A549 (cell line): ENCODE measurements around the gene C6orf52.

Experiments
- CBX2 ChIP-seq: fragments of 200-600 bp; sonication (generic); IDR thresholded peaks from 2 replicates; pipeline ENCODE4 v1.6.1; 2016; ENCODE audit warnings: low read depth, mild to moderate bottlenecking, borderline replicate concordance
- CTCF ChIP-seq: fragments of >200 bp; sonication (Bioruptor Twin); formaldehyde crosslinking; IDR thresholded peaks from 3 replicates; pipeline ENCODE4 v1.5.1; 2016
- EP300 ChIP-seq, 2 experiments: fragments of >200 bp; sonication (Bioruptor Twin); formaldehyde crosslinking; IDR thresholded peaks; 2 replicates in 1 of 2; 3 replicates in 1 of 2; pipeline ENCODE4 v1.6.1; 2016 to 2017
- HDAC2 ChIP-seq: fragments of 200-600 bp; sonication (generic); IDR thresholded peaks from 2 replicates; pipeline ENCODE4 v1.6.1; 2016
- JUNB ChIP-seq: fragments of >200 bp; sonication (Bioruptor Twin); formaldehyde crosslinking; IDR thresholded peaks from 2 replicates; pipeline ENCODE4 v1.6.1; 2016
- MYC ChIP-seq: IDR thresholded peaks from 2 replicates; pipeline ENCODE4 v1.6.1; 2012; ENCODE audit warnings: mild to moderate bottlenecking, inconsistent platforms, low read length, improper control_type of control experiment, borderline replicate concordance
- POLR2A ChIP-seq: IDR thresholded peaks from 2 replicates; pipeline ENCODE4 v1.6.1; 2012; ENCODE audit warnings: mild to moderate bottlenecking, low read length
- RAD21 ChIP-seq, 2 experiments: fragments of >200 bp in 1 of 2; sonication (Bioruptor Twin) in 1 of 2; formaldehyde crosslinking in 1 of 2; IDR thresholded peaks in 1 of 2; conservative IDR thresholded peaks in 1 of 2; 2 replicates in 1 of 2; 3 replicates in 1 of 2; pipeline ENCODE4 v1.6.1; 2012 to 2018; ENCODE audit warnings: inconsistent platforms in 1 of 2
- SMC3 ChIP-seq: fragments of >200 bp; sonication (Bioruptor Twin); formaldehyde crosslinking; IDR thresholded peaks from 3 replicates; pipeline ENCODE4 v1.6.1; 2018; ENCODE audit warnings: inconsistent platforms
- SREBF2 ChIP-seq: fragments of 450-650 bp; IDR thresholded peaks from 2 replicates; pipeline ENCODE4 v1.6.1; 2014; ENCODE audit warnings: mild to moderate bottlenecking, moderate library complexity
- ZC3H11A ChIP-seq: fragments of 450-650 bp; IDR thresholded peaks from 2 replicates; pipeline ENCODE4 v1.6.1; 2014; ENCODE audit warnings: antibody characterized with exemption, mild to moderate bottlenecking

GRCh38 chr6:10733863-10734262 lies 39.4 kb upstream of the C6orf52 start:
- no peak for TF ChIP-seq CTCF
- TF ChIP-seq POLR2A: no peak
- no peak for TF ChIP-seq MYC
- TF ChIP-seq RAD21 (conservative IDR thresholded peaks at IDR 0.05 in 1 of 2, IDR thresholded peaks at IDR 0.05 in 1 of 2): no peak
- no peak for TF ChIP-seq SREBF2
- TF ChIP-seq ZC3H11A: no peak
- TF ChIP-seq SMC3: no peak
- no peak for TF ChIP-seq CBX2
- TF ChIP-seq HDAC2: no peak
- no peak for TF ChIP-seq JUNB
- TF ChIP-seq EP300 (IDR thresholded peaks at IDR 0.05): no peak
